Body of pancreas (tissue), 4 donors: Measurements from ENCODE around the gene ESPNL.

Experiments used
- CTCF ChIP-seq, 7 experiments: fragments of 450-650 bp in 4 of 7; fragments of 200-600 bp in 3 of 7; sonication (generic) in 3 of 7; IDR thresholded peaks; one replicate each; pipeline ENCODE4 v1.5.1; 2016 to 2019; ENCODE audit warnings: antibody characterized with exemption in 7 of 7
- POLR2A ChIP-seq, 3 donors: fragments of 450-650 bp; IDR thresholded peaks; one replicate each; pipeline ENCODE4 v1.6.1; 2016; ENCODE audit warnings: antibody characterized with exemption in 3 of 3, mild to moderate bottlenecking in 2 of 3

- no peak for TF ChIP-seq CTCF (IDR thresholded peaks at IDR 0.05)
- TF ChIP-seq POLR2A (IDR thresholded peaks at IDR 0.05) = no peak
These were observed 42.5 kb downstream of the ESPNL start for GRCh38 chr2:238142382-238143205.
